ENCODE results near the gene ZFP36L2.
A peak's percentile ranks its signal among the peaks of the same experiment; 100 is the strongest.

The ZFP36L2 gene

DNA sequence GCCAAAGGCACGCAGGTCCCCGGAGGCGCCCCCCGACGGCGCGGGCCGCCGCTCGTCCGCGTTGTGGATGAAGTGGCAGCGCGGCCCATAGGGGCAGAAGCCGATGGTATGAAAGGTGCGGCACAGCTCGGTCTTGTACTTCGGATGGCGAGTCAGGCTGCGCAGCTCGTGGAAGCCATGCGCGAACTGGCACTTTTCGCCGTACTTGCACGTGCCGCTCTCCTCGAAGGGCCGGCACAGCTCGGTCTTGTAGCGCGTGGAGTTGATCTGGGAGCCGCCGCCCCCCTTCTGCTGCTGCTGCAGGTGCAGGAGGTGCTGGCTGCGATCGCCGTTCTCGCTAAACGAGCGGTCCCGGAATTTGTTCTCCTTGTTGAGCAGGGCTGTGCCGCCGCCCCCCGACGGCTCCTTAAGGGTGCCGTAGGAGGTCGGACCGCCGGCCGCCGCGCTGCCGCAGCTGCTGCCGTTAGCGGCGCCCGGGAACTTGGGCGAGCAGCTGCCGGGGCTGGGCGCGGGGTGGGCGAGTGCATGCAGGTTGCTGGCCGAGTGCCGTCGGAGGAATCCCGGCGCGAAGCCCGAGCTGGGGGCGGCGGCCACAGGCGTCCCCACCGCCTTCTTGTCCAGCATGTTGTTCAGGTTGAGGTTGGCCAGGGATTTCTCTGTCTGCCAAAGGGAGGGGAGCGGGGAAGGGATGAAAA, 1.2 kb downstream of the ZFP36L2 start:
- Histone ChIP-seq H3K9me3 (ENCODE audit: control insufficient read depth, insufficient read depth, low read depth, low read length) (no peaks in the 10 kb centered on the region), H3K4me3 (ENCODE audit: low read depth, low read length) (peak overlapping the region; percentile 85), H3K4me1 (ENCODE audit: control insufficient read depth, insufficient read depth, low read length) (peaks cover 12% of the 10 kb centered on the region), H3K27ac (ENCODE audit: extremely low read depth, low read depth, low read length) (peak overlapping the region; percentile 97), H3K36me3 (ENCODE audit: control insufficient read depth in 2 of 2, insufficient read depth in 1 of 2, low read length in 2 of 2) (peaks cover 3 to 38% of the 10 kb centered on the region in 2 experiments; a peak in 2 of 3 replicates)
- TF ChIP-seq WT1 (tag by site-specific recombination; IDR thresholded peaks at IDR 0.05) = 0 out of 2 replicates have a peak, but pooled peaks have one; percentile 11
- TF ChIP-seq ZNF391 (tag by site-specific recombination; IDR thresholded peaks at IDR 0.05; ENCODE audit: borderline replicate concordance, low read depth) = 0 out of 2 replicates have a peak, but pooled peaks have one; percentile 22
- TF ChIP-seq, protein P1, sequence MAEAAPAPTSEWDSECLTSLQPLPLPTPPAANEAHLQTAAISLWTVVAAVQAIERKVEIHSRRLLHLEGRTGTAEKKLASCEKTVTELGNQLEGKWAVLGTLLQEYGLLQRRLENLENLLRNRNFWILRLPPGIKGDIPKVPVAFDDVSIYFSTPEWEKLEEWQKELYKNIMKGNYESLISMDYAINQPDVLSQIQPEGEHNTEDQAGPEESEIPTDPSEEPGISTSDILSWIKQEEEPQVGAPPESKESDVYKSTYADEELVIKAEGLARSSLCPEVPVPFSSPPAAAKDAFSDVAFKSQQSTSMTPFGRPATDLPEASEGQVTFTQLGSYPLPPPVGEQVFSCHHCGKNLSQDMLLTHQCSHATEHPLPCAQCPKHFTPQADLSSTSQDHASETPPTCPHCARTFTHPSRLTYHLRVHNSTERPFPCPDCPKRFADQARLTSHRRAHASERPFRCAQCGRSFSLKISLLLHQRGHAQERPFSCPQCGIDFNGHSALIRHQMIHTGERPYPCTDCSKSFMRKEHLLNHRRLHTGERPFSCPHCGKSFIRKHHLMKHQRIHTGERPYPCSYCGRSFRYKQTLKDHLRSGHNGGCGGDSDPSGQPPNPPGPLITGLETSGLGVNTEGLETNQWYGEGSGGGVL (tag by site-specific recombination; IDR thresholded peaks at IDR 0.05) = peak; percentile 8; the same call in 1 of the 2 replicates
- 0 out of 2 replicates have a peak, but pooled peaks have one; percentile 32 for TF ChIP-seq ZSCAN30 (tag by site-specific recombination; IDR thresholded peaks at IDR 0.05)
- no peak for TF ChIP-seq ZNF664 (tag by site-specific recombination; IDR thresholded peaks at IDR 0.05)
- peak; percentile 37 for TF ChIP-seq ZBTB26 (tag by site-specific recombination; optimal IDR thresholded peaks at IDR 0.05)
- TF ChIP-seq ZNF239 (tag by site-specific recombination; IDR thresholded peaks at IDR 0.05) = no peak
- peak; percentile 85 for TF ChIP-seq ZNF341 (tag by site-specific recombination; IDR thresholded peaks at IDR 0.05; ENCODE audit: low read depth)
- TF ChIP-seq ZNF791 (tag by site-specific recombination; IDR thresholded peaks at IDR 0.05) = no peak
- TF ChIP-seq CTCF (tag by site-specific recombination; IDR thresholded peaks at IDR 0.05) = peak; percentile 61
- TF ChIP-seq ZNF660 (tag by site-specific recombination; IDR thresholded peaks at IDR 0.05) = no peak
- TF ChIP-seq ZEB2 (tag by site-specific recombination; IDR thresholded peaks at IDR 0.05) = peak; percentile 12; the same call in 1 of the 2 replicates
- 0 out of 2 replicates have a peak, but pooled peaks have one; percentile 18 for TF ChIP-seq ZNF2 (tag by site-specific recombination; IDR thresholded peaks at IDR 0.05)
- peak; percentile 7; the same call in 1 of the 2 replicates for TF ChIP-seq GLIS2 (tag by site-specific recombination; IDR thresholded peaks at IDR 0.05)
- TF ChIP-seq SALL2 (tag by site-specific recombination; IDR thresholded peaks at IDR 0.05; ENCODE audit: borderline replicate concordance) = no peak
- no peak for TF ChIP-seq KLF7 (tag by site-specific recombination; IDR thresholded peaks at IDR 0.05; ENCODE audit: borderline replicate concordance)
- no peak for TF ChIP-seq ZNF19 (tag by site-specific recombination; IDR thresholded peaks at IDR 0.05; ENCODE audit: low read depth)
- CTCF ChIA-PET = interaction anchor here (1.1 to 1.7 kb wide), 2 partner anchors 98 to 201 kb away, joined by 5 to 8 read pairs; no protein-coding TSS in a partner anchor
- POLR2A ChIA-PET = no interaction called here

DNA sequence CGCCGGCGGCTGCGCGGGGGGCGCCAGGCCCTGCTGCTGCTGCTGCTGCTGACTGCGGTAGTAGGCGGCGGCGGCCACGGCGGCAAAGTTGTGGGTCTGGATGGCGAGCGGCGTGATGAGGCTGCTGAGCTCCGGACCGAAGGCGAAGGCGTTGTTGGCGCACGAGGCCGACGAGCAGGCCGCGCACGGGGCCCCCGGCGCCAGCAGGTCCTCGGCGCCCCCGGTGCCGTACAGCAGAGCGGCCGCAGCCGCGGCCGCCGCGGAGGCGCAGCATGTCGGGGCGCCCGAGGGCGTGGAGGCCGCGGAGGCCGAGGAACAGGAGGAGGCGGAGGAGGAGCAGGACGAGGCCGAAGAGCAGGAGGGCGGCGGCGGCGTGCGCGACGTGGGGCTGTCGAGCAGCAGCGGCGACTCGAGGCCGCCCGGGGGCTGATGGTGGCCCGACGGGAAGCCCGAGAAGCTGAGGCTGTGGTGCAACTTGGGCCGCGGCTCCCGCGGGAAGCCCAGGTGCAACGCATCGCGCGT, 1.8 kb downstream of the ZFP36L2 start:
- ChIA-PET POLR2A (interaction anchor here (1.1 kb wide), 1 partner anchor 46 kb away, joined by 3 read pairs; no protein-coding TSS in a partner anchor), CTCF (interaction anchor here (0.6 to 1.7 kb wide), 4 partner anchors 96 to 201 kb away, joined by 3 to 8 read pairs (median 4); no protein-coding TSS in a partner anchor)
- peaks cover 12% of the 10 kb centered on the region for H3K4me1 ChIP-seq (ENCODE audit: control insufficient read depth, insufficient read depth, low read length)
- H3K4me3 ChIP-seq (ENCODE audit: low read depth, low read length) = peak overlapping the region; percentile 85
- H3K9me3 ChIP-seq (ENCODE audit: control insufficient read depth, insufficient read depth, low read depth, low read length) = no peaks in the 10 kb centered on the region
- TF ChIP-seq BCL11A (tag by site-specific recombination; IDR thresholded peaks at IDR 0.05; ENCODE audit: low read depth) = no peak
- TF ChIP-seq, protein P2, sequence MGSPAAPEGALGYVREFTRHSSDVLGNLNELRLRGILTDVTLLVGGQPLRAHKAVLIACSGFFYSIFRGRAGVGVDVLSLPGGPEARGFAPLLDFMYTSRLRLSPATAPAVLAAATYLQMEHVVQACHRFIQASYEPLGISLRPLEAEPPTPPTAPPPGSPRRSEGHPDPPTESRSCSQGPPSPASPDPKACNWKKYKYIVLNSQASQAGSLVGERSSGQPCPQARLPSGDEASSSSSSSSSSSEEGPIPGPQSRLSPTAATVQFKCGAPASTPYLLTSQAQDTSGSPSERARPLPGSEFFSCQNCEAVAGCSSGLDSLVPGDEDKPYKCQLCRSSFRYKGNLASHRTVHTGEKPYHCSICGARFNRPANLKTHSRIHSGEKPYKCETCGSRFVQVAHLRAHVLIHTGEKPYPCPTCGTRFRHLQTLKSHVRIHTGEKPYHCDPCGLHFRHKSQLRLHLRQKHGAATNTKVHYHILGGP (tag by site-specific recombination; IDR thresholded peaks at IDR 0.05) = no peak
- TF ChIP-seq TRIM28 (IDR thresholded peaks at IDR 0.05; ENCODE audit: borderline replicate concordance, low read length) = no peak
- no peak for TF ChIP-seq PRDM1 (tag by site-specific recombination; IDR thresholded peaks at IDR 0.05)
- TF ChIP-seq ZNF677 (tag by site-specific recombination; IDR thresholded peaks at IDR 0.05) = no peak
- H3K27ac ChIP-seq (ENCODE audit: extremely low read depth, low read depth, low read length) = peak overlapping the region; percentile 97
- peaks cover 3 to 34% of the 10 kb centered on the region in 2 experiments; a peak in 2 of 3 replicates for H3K36me3 ChIP-seq (ENCODE audit: control insufficient read depth in 2 of 2, insufficient read depth in 1 of 2, low read length in 2 of 2)
